22Rv1 (cell line): ENCODE data around the gene ABCA1.

Experiments used
- ZFX ChIP-seq: fragments of 450-650 bp; IDR thresholded peaks from 2 replicates; pipeline ENCODE4 v1.6.1; 2017; ENCODE audit warnings: antibody characterized with exemption, borderline replicate concordance
- TF ChIP-seq, protein P1 (sequence below): fragments of 450-650 bp; IDR thresholded peaks from 2 replicates; pipeline ENCODE4 v1.5.1; 2017; ENCODE audit warnings: mild to moderate bottlenecking

DNA sequence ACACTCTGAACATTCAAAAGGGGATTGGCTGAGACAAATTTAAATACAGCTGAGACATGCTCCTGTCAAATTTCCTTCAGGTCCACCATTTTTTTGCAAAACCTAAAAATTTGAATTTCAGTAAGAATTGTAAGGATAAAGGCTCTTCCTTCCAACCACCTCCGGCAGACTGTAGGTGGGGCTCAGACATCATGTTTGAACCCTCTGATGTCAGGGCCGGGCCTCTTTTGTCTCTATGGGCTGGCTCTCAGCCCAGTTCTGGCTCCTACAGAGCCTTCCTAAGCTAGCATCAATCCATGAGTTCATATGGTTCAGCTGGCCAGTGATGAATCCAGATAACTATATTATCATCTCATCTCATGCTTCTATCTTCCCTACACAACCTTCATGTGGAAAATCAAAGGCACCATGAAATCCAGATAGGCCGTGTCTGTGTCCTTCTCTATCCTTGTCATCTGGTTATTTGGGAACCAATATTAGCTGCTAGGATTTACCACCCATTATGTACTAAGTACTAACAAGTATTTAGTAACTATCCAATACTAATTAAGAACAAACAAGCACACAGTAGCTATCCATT is 119.8 kb downstream of the ABCA1 start:
- TF ChIP-seq, protein P1, sequence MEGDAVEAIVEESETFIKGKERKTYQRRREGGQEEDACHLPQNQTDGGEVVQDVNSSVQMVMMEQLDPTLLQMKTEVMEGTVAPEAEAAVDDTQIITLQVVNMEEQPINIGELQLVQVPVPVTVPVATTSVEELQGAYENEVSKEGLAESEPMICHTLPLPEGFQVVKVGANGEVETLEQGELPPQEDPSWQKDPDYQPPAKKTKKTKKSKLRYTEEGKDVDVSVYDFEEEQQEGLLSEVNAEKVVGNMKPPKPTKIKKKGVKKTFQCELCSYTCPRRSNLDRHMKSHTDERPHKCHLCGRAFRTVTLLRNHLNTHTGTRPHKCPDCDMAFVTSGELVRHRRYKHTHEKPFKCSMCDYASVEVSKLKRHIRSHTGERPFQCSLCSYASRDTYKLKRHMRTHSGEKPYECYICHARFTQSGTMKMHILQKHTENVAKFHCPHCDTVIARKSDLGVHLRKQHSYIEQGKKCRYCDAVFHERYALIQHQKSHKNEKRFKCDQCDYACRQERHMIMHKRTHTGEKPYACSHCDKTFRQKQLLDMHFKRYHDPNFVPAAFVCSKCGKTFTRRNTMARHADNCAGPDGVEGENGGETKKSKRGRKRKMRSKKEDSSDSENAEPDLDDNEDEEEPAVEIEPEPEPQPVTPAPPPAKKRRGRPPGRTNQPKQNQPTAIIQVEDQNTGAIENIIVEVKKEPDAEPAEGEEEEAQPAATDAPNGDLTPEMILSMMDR, result no peak
- TF ChIP-seq ZFX, result no peak
